ENCODE data around the gene OXSM.
A peak's percentile ranks its signal among the peaks of the same experiment; 100 is the strongest.

Gene OXSM

GRCh38 chr3:25817107-25817506 lies 27.2 kb downstream of the OXSM start:
- no peak overlapping the region for H3K27ac ChIP-seq (ENCODE audit: low read length)
- no peak overlapping the region for H3K4me2 ChIP-seq (ENCODE audit: low read length)
- no peak overlapping the region for H3K9ac ChIP-seq (ENCODE audit: low read length)
- 0 out of 2 replicates have a peak, but pooled peaks cover 5% of the 10 kb centered on the region for H3K27me3 ChIP-seq (ENCODE audit: low read depth, low read length)
- TF ChIP-seq CTCF (IDR thresholded peaks at IDR 0.05; ENCODE audit: low read depth, low read length) (no peak), EZH2phosphoT487 (IDR thresholded peaks at IDR 0.05; ENCODE audit: low read depth) (no peak)
- H3K9me3 ChIP-seq (ENCODE audit: insufficient read depth, low read length) = no peaks in the 10 kb centered on the region
- H3K4me1 ChIP-seq (ENCODE audit: low read length) = peaks cover 26% of the 10 kb centered on the region
- no peaks in the 10 kb centered on the region for H4K20me1 ChIP-seq (ENCODE audit: insufficient read depth, low read length)
- no peaks in the 10 kb centered on the region for H3K36me3 ChIP-seq (replicated peaks; ENCODE audit: low read depth, low read length)
- H3K79me2 ChIP-seq (ENCODE audit: low read length) = no peaks in the 10 kb centered on the region
- no peak overlapping the region for H3K4me3 ChIP-seq (ENCODE audit: low read length)
- H2AFZ ChIP-seq (ENCODE audit: low read depth, low read length) = no peak overlapping the region

- H3K9me3 ChIP-seq (ENCODE audit: insufficient read depth, low read length) = no peaks in the 10 kb centered on the region
- no peak for TF ChIP-seq EZH2phosphoT487 (IDR thresholded peaks at IDR 0.05; ENCODE audit: low read depth)
- TF ChIP-seq CTCF (IDR thresholded peaks at IDR 0.05; ENCODE audit: low read depth, low read length) = no peak
- H3K79me2 ChIP-seq (ENCODE audit: low read length) = no peaks in the 10 kb centered on the region
- H3K4me2 ChIP-seq (ENCODE audit: low read length) = peak overlapping the region; percentile 66
- H3K36me3 ChIP-seq (replicated peaks; ENCODE audit: low read depth, low read length) = no peaks in the 10 kb centered on the region
- no peak overlapping the region for H3K9ac ChIP-seq (ENCODE audit: low read length)
- peak overlapping the region; percentile 33; the same call in 1 of the 2 replicates for H3K4me3 ChIP-seq (ENCODE audit: low read length)
- H3K27me3 ChIP-seq (ENCODE audit: low read depth, low read length) = 0 out of 2 replicates have a peak, but pooled peaks cover 5% of the 10 kb centered on the region
- H3K27ac ChIP-seq (ENCODE audit: low read length) = no peak overlapping the region
- peaks cover 26% of the 10 kb centered on the region for H3K4me1 ChIP-seq (ENCODE audit: low read length)
- H2AFZ ChIP-seq (ENCODE audit: low read depth, low read length) = no peak overlapping the region
- no peaks in the 10 kb centered on the region for H4K20me1 ChIP-seq (ENCODE audit: insufficient read depth, low read length)
These were observed 27.7 kb downstream of the OXSM start for GRCh38 chr3:25817638-25818037.

- no peak for TF ChIP-seq EZH2phosphoT487 (IDR thresholded peaks at IDR 0.05; ENCODE audit: low read depth)
- no peak for TF ChIP-seq CTCF (IDR thresholded peaks at IDR 0.05; ENCODE audit: low read depth, low read length)
- Histone ChIP-seq H3K79me2 (ENCODE audit: low read length) (no peaks in the 10 kb centered on the region), H3K27me3 (ENCODE audit: low read depth, low read length) (0 out of 2 replicates have a peak, but pooled peaks cover 5% of the 10 kb centered on the region), H3K4me2 (ENCODE audit: low read length) (peak overlapping the region; percentile 66), H3K4me1 (ENCODE audit: low read length) (peaks cover 26% of the 10 kb centered on the region), H3K9me3 (ENCODE audit: insufficient read depth, low read length) (no peaks in the 10 kb centered on the region), H3K9ac (ENCODE audit: low read length) (no peak overlapping the region), H2AFZ (ENCODE audit: low read depth, low read length) (0 out of 2 replicates have a peak overlapping the region, but pooled peaks have one; percentile 12), H3K36me3 (replicated peaks; ENCODE audit: low read depth, low read length) (no peaks in the 10 kb centered on the region), H4K20me1 (ENCODE audit: insufficient read depth, low read length) (no peaks in the 10 kb centered on the region), H3K4me3 (ENCODE audit: low read length) (peak overlapping the region; percentile 33), H3K27ac (ENCODE audit: low read length) (no peak overlapping the region; the same call in 1 of the 2 replicates)
These were observed 28.4 kb downstream of the OXSM start for GRCh38 chr3:25818335-25818734.

- Histone ChIP-seq H3K79me2 (ENCODE audit: low read length) (no peaks in the 10 kb centered on the region), H3K4me1 (ENCODE audit: low read length) (peaks cover 26% of the 10 kb centered on the region), H3K36me3 (replicated peaks; ENCODE audit: low read depth, low read length) (no peaks in the 10 kb centered on the region), H3K9me3 (ENCODE audit: insufficient read depth, low read length) (no peaks in the 10 kb centered on the region), H3K27ac (ENCODE audit: low read length) (no peak overlapping the region), H2AFZ (ENCODE audit: low read depth, low read length) (no peak overlapping the region), H3K4me3 (ENCODE audit: low read length) (no peak overlapping the region), H3K27me3 (ENCODE audit: low read depth, low read length) (0 out of 2 replicates have a peak, but pooled peaks cover 5% of the 10 kb centered on the region), H3K4me2 (ENCODE audit: low read length) (no peak overlapping the region), H3K9ac (ENCODE audit: low read length) (no peak overlapping the region), H4K20me1 (ENCODE audit: insufficient read depth, low read length) (no peaks in the 10 kb centered on the region)
- no peak for TF ChIP-seq CTCF (IDR thresholded peaks at IDR 0.05; ENCODE audit: low read depth, low read length)
- TF ChIP-seq EZH2phosphoT487 (IDR thresholded peaks at IDR 0.05; ENCODE audit: low read depth) = no peak
These were observed 30.5 kb downstream of the OXSM start for GRCh38 chr3:25820366-25820765.

Measured in OCI-LY3 (cell line).